ENCODE measurements around the gene EBP.

The EBP gene

DNA sequence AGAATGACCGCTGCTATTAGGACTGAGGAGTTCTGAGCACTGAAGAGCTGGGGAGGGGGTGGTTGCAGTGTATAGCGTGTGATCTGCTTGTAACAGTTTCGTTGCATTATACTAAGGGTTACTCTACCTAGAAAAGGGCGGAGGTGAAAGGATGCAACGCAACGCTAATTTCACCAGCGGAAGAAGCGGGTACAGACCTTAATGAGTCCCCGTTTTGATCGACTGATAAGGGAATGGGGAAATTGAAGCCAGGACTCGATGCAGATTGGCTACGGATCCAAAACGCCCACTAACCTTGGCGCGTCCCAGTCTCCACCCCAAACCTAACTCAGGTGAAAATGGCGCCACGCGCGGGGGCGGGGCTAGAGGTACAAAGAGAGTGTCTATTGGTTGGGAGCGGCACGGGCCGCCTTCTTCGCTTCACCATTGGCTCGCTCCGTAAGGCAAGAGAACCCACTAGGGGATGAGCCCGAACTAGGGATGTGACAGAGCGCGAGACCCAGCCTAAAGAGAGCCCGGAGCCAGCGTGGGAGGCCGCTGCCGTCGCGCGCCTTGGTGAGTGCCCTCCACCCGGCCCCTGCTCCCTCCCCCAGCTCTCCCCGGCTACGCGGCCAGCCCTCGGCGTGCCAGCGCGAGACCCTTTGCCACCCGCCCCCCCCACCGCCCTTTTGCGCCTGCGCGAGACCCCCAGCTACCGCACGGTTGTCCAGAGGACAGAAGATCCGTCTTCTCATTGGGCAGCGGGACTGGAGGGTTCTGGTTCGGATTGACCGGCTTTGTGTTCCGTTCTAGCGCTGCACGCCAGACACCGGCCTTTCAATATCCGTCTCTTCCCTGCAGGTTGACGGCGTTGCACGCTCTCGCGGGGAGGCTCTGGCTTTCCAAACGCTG is at the start of gene EBP:
Gene EBP, plus strand, starts transcription at position 456 of the 891 bp plus-strand sequence. CDS start 1,964 bp downstream, outside the sequence.
- DNase-seq (ENCODE audit: low read depth in 2 of 2), result peak; percentile 82 to 84

DNA sequence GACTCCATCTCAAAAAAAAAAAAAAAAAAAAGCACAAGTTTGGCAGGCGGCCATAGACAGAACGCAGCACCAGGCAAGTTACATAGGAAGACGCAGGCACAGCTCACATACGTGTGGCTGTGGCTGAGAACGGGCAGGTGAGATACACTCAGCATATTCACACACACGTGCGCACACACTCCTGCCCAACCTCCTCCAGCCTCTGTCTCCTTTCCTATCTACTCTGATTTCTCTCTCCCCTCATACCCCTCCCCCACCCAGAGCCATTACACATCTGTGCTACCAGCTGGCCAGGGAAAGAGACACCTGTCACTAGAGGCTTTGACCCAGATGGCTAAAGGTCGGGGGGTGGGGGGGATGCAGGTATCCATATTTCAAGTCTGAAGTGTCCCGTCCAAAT is 49.4 kb upstream of the EBP start:
- DNase-seq (ENCODE audit: low read depth in 2 of 2), result no peak

DNA sequence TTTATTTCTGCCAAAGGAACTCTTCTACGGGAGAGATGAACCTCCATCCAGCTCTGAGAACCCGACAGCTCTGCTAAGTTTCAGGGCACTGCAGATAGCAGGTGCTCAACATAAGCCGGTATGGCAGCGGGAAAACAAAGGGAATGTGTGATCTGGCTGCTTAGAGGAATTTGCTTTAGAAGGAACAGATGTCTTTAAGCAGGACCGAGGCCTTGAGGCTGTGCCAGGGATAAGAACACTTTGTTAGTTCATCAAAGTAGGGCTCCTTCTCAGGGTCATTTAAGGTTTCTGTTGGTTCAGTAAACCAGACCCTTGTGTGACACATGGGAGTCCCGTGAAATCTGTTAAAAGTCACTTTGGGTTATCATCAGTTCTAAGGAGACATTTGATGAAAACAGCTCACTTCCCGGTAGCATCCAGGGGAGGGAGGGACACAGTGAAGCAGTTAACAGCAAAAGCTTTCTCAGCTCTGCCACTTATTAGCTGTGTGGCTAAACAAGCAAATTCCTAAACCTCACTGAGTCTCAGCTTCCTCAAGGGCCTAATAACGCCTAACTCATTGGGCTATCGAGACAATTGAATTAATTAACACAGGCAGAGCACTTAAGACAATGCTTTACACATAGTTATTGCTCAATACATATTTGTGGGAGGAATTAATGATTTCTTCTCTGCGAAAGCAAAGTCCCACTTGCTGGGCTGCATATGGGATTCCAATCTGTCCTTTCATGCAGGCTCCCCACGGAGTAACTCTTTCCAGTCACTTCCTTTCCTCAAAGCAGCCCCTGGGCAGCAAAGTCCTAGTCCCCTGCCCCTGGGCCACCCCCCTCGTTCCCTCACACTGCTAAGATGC is 48.5 kb upstream of the EBP start:
- no peak for DNase-seq (ENCODE audit: low read depth in 2 of 2)

DNA sequence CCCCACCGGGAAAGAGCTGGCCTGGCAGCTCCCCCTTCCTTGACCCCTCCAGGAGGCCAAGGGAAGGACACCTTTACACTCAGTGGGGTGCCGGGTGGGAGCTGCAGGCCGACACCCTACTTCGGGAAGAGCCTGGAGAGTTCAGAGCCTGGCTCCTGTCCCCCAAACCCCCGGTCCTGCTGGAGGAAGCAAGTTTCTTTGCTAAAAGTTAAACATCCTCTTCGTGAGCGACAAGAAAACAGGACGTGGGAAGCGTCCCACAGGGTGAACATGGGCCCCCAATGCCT is 48.0 kb upstream of the EBP start:
- no peak for DNase-seq (ENCODE audit: low read depth in 2 of 2)

DNA sequence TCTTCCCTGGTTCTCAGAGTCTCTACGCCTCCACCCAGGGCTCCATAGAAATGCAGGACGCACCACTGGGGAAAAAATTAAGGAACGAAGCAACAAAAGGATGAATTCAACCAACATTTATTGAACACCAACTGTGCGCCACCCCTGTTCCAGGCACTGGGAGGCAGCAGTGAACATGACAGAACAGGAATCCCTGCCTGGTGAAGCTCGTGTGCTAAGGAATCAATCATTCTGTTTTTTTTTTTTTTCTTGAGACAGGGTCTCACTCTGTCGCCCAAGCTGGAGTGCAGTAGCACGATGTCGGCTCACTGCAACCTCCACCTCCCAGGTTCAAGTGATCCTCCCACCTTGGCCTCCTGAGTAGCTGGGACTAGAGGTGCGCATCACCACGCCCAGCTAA is 47.5 kb upstream of the EBP start:
- DNase-seq (ENCODE audit: low read depth in 2 of 2), result no peak

DNA sequence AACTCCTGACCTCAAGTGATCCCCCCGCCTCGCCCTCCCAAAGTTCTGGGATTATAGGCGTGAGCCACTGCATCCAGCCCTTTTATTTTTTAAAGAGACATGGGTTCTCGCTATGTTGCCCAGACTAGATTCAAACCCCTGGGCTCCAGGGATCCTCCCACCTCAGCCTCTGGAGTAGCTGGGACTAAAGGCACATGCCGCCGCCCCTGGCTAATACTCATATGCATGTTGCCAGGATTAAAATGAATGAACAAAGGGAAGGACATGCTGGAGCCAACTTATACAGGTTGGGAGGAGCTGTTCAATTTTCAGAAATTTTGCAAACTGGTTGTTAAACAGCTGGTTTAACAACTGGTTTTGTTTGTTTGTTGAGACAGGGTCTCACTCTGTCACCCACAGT is 47.0 kb upstream of the EBP start:
- no peak for DNase-seq (ENCODE audit: low read depth in 2 of 2)

DNA sequence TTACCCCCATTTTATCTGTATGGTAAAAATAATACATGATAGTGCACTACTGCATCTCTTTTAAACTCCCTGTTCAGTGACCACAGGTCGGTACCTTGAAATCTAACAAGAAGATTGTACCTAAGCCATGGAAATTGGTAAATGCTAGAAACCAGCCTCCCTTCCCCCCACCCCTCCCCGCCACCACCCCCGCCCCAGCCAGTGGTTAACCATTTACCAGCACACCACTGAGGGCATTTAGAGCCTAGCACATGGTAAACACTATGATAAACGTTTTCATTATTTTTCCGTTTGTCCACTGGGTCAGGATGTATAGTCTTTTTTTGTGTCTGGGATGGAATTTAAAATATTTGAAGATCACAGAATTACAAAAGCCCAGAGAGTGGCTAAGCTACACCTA is 46.3 kb upstream of the EBP start:
- no peak for DNase-seq (ENCODE audit: low read depth in 2 of 2)

DNA sequence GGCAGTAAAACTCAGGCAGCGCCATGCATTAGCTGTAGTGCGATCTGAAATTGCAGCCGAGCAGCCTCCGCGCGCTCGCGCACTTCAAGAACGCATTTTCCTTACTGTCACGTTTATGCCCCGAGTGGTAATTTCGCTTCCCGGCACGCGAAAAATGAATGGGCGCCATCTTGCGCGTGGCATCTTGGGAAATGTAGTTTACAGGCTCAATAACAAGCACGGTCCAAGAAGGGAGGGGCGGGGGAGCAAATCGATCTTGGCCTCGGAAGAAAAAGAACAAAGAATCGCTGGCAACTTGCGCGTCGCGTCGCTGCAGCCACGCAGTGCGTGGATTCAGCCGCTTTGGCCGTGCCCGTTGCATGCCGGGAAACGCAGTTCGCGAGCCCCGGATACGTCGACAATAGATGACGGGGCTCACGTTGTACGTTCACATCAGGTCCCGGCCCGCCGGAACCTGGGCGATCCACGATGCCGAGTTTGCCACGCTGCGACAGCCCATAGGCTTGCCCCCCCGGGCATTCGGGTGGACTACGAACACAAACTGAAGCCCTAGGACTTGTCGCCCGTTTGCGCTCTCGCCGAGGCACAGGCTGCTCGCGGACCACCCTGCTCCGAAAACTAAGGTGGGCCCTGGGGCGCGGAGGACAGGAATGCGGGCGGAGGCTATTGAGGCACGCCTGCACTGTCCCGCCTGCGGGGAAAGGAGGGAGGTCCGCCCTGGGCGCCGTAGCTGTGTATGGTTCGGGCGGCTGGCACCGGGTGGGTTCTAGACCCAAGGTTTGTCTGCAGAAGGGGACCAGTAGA is 45.6 kb upstream of the EBP start, which contains the start of gene FTSJ1:
Gene FTSJ1, plus strand, starts transcription at position 426 of the 804 bp plus-strand sequence. CDS start 1,849 bp downstream, outside the sequence.
- DNase-seq (ENCODE audit: low read depth in 2 of 2), result peak; percentile 65 to 74

DNA sequence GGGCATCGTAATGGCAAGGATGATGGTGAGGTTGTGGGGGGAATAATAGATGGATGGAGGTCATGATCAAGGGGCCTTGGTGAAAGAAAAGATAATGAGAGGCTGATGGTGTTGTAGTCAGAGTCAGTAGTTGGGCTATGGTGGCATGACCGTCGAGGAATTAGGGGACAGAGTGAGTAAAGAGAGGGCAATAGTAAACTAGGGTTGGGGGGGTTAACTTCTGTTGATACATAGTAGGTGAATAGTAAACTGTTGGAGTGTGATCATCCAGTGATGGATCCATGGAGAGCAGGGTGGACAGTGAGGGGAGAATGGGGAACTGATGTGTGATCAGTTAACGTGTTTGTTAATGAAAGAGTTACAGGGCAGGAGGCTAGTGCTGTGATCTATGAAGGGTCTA is 44.7 kb upstream of the EBP start:
- no peak for DNase-seq (ENCODE audit: low read depth in 2 of 2)

DNA sequence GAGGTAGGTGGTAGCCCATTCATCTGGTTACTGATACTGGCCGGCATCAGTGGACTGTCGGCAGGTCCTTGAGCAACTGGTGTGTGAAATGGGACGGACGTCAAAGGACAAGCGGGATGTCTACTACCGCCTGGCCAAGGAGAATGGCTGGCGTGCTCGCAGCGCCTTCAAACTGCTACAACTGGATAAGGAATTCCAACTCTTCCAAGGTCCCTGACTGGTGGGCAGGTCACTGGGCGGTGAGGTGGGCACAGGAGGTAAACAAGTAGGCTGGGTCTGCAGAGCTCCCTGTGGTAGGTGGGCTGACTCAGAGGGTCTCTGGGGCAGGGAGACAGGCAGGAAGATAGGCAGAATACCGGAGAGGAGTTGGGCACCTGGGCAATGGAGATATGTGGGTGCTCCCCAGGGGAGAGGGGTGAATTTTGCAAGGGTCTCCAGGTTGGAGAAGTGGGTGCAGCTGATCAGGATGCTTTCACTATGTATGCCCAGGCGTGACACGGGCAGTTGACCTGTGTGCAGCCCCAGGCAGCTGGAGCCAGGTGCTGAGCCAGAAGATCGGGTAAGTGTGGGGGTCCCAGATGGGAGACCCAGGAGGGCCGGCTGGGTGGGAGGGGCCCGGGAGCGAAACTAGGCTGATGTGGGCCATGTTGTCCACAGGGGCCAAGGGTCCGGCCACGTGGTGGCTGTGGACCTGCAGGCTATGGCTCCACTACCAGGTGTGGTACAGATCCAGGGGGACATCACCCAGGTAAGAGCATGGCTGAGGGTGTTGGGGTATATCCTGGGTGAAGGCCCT is 43.5 kb upstream of the EBP start:
- DNase-seq (ENCODE audit: low read depth in 2 of 2), result no peak

DNA sequence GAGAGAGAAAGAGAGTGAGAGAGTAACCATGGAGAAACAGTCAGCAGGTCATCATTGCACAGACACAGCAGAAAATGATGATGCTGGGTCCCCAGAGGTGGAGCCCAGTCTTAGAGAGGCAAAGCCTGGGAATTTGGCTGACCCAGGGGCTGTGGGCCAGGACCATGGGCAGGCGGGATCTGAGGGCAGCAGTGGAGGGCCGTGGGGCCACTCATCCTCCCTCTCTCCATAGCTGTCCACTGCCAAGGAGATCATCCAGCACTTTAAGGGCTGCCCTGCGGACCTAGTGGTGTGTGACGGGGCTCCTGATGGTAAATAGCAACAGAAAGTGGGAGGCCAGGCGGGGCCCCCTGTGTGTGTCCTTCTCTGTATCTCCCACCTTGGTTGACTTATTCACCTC is 42.8 kb upstream of the EBP start:
- no peak for DNase-seq (ENCODE audit: low read depth in 2 of 2)

DNA sequence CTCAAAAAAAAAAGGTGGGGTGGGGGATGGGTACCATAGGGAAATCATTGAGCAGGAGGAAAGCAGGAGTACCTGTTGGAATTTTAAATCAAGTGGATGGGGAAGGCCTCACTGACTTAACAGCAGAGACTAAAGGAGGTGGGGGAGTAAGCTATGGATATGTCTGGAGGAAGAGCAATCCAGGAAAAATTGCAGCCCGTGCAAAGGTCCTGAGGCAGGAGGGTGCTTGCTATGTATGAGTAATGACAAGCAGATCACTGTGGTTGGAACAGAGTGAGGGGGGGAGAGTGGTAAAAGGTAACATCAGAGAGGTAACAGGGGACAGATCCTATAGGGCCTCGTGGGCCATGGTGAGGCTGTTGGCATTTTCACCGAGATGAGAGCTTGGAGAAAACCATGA is 41.5 kb upstream of the EBP start:
- no peak for DNase-seq (ENCODE audit: low read depth in 2 of 2)

DNA sequence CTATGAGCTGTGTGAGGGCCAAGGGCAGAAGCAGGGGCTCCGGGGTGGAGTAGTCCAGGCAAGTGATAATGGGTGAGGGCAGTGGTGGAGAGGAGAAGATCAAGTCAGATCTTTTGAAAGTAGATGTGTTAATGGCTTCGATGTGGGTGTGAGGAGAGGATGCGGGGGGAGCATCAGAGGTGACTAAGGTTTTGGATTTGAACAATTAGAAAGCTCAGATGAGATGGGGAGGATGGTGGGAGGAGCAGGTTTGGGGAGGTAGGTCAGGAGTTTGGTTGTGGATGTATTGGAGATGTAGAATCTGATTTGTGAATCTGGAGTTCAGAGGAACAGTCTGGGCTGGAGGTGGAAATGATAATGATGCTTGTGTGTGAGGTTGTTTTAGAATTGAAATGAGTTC is 41.0 kb upstream of the EBP start:
- DNase-seq (ENCODE audit: low read depth in 2 of 2), result no peak

DNA sequence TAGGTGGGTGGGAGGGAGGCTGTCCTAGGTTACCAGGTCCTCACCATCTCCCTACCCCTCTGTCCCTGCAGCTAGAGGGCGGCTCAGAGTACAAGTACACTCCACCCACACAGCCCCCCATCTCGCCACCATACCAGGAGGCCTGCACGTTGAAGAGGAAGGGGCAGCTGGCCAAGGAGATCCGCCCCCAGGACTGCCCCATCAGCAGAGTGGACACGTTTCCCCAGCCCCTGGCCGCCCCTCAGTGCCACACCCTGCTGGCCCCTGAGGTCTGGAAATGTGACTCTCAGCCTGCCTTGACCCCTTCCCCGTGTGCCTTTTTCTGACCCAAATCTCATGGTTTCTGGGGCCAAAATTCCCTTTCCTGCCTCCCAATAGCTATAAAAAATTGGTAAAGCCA is 39.1 kb upstream of the EBP start:
- DNase-seq (ENCODE audit: low read depth in 2 of 2), result no peak

DNA sequence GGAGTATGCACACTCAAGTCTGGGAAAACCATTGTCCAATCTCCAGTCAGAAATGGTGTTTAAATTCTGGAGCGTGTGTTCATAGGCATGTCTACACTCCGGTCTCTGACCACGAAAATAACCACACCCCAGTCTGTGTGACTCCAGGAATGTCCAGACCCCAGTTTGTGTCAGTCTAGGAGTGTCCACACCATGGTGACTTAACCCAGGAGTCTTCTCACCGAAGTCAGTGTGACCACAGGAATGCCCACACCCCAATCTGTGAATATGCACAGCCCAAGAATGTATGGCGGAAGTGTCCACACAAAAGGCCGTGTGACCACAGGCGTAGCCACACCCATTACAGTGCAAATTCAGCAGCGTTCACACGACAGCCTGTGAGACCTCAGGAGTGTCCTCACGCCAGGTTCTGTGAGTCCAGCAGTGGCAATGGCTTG is 34.2 kb upstream of the EBP start:
- no peak for DNase-seq (ENCODE audit: low read depth in 2 of 2)

DNA sequence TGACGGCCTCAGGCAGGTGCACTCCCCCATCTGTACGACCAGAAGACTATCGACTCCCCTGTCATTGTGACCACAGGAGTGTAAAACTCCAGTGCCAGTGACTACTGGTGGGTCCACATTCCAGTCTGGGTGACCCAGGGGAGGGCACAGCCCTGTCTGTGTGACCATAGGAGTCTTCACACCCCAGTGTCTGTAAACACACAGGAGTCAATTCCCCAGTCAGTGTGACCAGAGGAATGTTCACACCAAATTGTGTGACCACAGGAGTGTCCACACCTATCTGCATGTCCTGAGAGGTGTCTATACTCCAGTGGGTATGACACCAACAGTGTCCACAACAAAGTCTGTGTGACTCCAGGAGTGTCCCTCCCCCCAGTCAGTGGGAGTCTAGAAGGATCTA is 33.6 kb upstream of the EBP start:
- DNase-seq (ENCODE audit: low read depth in 2 of 2), result no peak

DNA sequence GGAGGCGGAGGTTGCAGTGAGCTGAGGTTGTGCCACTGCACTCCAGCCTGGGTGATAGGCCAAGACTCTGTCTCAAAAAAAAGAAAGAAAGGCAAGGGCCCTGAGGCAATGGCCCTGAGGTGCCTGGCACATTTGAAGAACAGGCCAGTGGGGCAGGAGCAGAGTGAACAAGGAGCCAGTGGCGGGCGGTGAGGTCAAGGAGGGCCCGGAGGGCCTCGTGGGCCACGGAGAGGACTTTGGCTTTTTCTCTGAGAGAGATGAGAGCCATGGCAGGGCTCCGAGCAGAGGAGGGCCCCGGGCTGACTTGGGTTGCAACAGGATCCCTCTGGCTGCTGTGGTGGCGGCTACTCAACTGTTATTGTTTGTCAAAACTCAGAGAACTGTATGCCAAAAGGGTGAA is 32.3 kb upstream of the EBP start:
- DNase-seq (ENCODE audit: low read depth in 2 of 2), result no peak

DNA sequence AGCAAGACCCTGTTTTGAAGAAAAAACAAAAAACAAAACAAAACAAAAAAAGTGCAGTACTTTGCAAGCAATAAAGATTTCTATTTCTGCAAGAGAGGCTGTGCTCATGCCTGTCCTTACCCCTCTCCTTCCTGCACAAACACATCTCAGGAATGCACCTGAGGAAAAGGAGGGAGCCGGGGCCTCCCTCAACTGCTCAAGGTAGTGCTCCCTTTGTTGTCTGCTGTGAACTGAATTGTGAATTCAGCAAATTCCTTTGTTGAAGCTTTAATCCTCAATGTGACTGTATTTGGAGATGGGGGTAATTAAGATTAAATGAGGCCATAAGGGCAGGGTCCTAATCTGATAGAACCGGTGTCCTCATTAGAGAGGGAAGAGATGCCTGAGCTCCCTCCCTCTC is 31.7 kb upstream of the EBP start:
- DNase-seq (ENCODE audit: low read depth in 2 of 2), result no peak

DNA sequence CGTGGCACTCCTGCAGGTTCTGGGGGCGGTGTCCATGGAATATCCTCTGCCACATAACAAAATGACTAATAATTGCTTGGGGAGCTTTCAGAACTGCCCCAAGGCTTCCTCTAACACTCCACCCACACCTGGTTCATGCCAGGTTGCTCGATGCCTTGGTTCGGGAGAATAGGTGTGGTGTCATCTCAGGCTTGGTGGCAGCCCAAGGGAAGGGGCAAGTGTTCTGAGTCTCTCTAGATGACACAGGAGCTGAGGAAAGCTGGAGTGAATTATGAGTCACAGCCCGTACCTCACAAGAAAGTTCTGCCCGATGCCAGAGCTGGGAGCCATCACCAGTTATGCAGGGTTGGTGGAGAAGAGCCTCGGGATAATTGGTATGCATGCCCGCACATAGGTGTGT is 30.9 kb upstream of the EBP start:
- no peak for DNase-seq (ENCODE audit: low read depth in 2 of 2)

DNA sequence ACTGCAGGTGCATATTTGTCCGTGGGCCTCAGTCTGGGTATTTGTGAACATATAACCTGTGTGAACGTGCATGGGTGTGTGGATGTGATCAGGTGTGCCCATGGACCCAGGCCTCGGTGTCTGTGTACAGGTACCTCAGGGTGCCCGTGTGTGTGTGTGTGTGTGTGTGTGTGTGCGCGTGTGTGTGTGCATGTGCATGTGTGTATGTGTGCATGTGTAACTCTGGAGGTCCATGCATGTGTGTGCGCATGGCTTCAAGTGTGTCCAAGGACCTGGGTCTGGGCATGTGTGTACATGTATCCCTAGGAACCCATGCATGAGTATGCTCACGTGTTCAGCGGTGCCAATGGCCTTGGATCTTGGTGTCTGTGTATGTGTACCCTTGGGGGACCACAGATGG is 29.8 kb upstream of the EBP start:
- no peak for DNase-seq (ENCODE audit: low read depth in 2 of 2)

DNA sequence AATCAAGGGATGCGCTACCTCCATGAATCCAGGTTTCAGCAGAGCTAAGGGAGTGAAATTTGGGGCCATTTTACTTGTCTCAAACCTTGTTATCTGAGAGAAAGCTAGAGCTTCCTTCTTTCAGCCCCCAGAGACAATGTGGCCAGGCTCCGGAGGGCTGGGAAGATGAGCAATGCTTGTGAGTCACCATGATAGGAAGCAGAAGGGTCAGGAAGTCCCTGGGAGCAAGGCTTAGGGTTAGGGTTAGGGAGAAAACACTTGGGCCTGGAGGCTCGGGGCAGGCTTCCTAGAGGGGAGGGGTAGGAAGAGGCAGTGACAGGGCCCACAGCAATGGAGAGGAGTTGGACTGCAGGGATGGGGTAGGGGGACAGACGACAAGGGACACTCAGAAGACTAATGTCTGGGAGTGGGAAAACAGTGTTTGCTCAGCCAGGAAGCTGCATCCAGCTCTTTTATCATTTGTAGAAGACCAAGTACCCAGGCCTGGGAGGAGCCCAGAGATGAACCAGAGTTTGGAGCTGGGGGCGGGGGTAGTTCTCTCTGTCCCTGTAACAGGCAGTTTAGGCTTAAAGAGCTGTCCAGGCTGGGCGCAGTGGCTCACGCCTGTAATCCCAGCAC is 29.2 kb upstream of the EBP start:
- no peak for DNase-seq (ENCODE audit: low read depth in 2 of 2)
